HEK293 (cell line): Measurements from ENCODE around the gene PITX1.

Source experiments
- CTCF ChIA-PET: fragments of 350-600 bp; formaldehyde crosslinking; extraction: SDS; loops from one replicate; lab custom pipeline; 2021; ENCODE audit warnings: antibody characterized with exemption; lab: Yijun Ruan, JAX
- POLR2A ChIA-PET: fragments of 300-600 bp; formaldehyde crosslinking; extraction: SDS; loops from one replicate; lab custom pipeline; 2020; ENCODE audit warnings: antibody characterized with exemption, inconsistent platforms; lab: Yijun Ruan, JAX
- H3K27ac ChIP-seq: fragments of 200-500 bp; sonication (Bioruptor generic); 2 replicates; pipeline ENCODE4 v1.5.1; 2014; ENCODE audit warnings: low read depth, low read length, control low read depth, inconsistent platforms; ENCODE audit errors: extremely low read depth
- H3K36me3 ChIP-seq, 2 experiments: fragments of 200-500 bp in 1 of 2; sonication (Bioruptor generic) in 1 of 2; 1 replicate in 1 of 2; 2 replicates in 1 of 2; pipeline ENCODE4 v1.5.1; 2014 to 2017; ENCODE audit warnings: inconsistent platforms in 2 of 2, low read length in 2 of 2; ENCODE audit not compliant: control insufficient read depth in 2 of 2, insufficient read depth in 1 of 2
- H3K4me1 ChIP-seq: fragments of 200-500 bp; sonication (Bioruptor generic); 2 replicates; pipeline ENCODE4 v1.5.1; 2014; ENCODE audit warnings: mild to moderate bottlenecking, low read length, inconsistent platforms; ENCODE audit not compliant: control insufficient read depth, insufficient read depth
- H3K4me3 ChIP-seq: 2 replicates; pipeline ENCODE4 v1.5.1; 2011; ENCODE audit warnings: low read depth, mild to moderate bottlenecking, control low read depth, low read length, moderate library complexity
- H3K9me3 ChIP-seq: fragments of 200-500 bp; sonication (Bioruptor generic); 2 replicates; pipeline ENCODE4 v1.5.1; 2014; ENCODE audit warnings: low read depth, low read length, inconsistent platforms; ENCODE audit not compliant: control insufficient read depth, insufficient read depth
- BCL11B ChIP-seq: fragments of 450-650 bp; formaldehyde crosslinking; IDR thresholded peaks from 2 replicates; pipeline ENCODE4 v1.5.1; 2016; ENCODE audit warnings: low read depth, missing biosample characterization, missing genetic modification characterization
- GLIS2 ChIP-seq: fragments of 450-650 bp; formaldehyde crosslinking; IDR thresholded peaks from 2 replicates; pipeline ENCODE4 v1.5.1; 2016; ENCODE audit warnings: missing biosample characterization, missing genetic modification characterization
- HIC1 ChIP-seq: fragments of 450-650 bp; formaldehyde crosslinking; IDR thresholded peaks from 2 replicates; pipeline ENCODE4 v1.5.1; 2016; ENCODE audit warnings: missing biosample characterization, missing genetic modification characterization
- SCRT1 ChIP-seq: fragments of 450-650 bp; formaldehyde crosslinking; IDR thresholded peaks from 2 replicates; pipeline ENCODE4 v1.5.1; 2016; ENCODE audit warnings: missing biosample characterization, missing genetic modification characterization, borderline replicate concordance
- SP3 ChIP-seq: fragments of 450-650 bp; formaldehyde crosslinking; IDR thresholded peaks from 2 replicates; pipeline ENCODE4 v1.5.1; 2016; ENCODE audit warnings: missing biosample characterization, missing genetic modification characterization
- ZBTB17 ChIP-seq: fragments of 450-650 bp; formaldehyde crosslinking; IDR thresholded peaks from 2 replicates; pipeline ENCODE4 v1.5.1; 2016; ENCODE audit warnings: missing biosample characterization, missing genetic modification characterization
- ZIC2 ChIP-seq: fragments of 450-650 bp; formaldehyde crosslinking; IDR thresholded peaks from 2 replicates; pipeline ENCODE4 v1.5.1; 2016; ENCODE audit warnings: missing biosample characterization, missing genetic modification characterization
- ZNF169 ChIP-seq: fragments of 450-650 bp; formaldehyde crosslinking; IDR thresholded peaks from 2 replicates; pipeline ENCODE4 v1.5.1; 2016; ENCODE audit warnings: missing biosample characterization, missing genetic modification characterization
- ZNF311 ChIP-seq: fragments of 450-650 bp; formaldehyde crosslinking; IDR thresholded peaks from 2 replicates; pipeline ENCODE4 v1.5.1; 2017; ENCODE audit warnings: missing biosample characterization, missing genetic modification characterization, borderline replicate concordance
- ZNF341 ChIP-seq: fragments of 450-650 bp; formaldehyde crosslinking; IDR thresholded peaks from 2 replicates; pipeline ENCODE4; 2016; ENCODE audit warnings: low read depth, missing biosample characterization, missing genetic modification characterization
- ZNF394 ChIP-seq: fragments of 450-650 bp; formaldehyde crosslinking; IDR thresholded peaks from 2 replicates; pipeline ENCODE4 v1.5.1; 2016; ENCODE audit warnings: missing biosample characterization, missing genetic modification characterization, mild to moderate bottlenecking, moderate library complexity, borderline replicate concordance
- ZNF501 ChIP-seq: fragments of 450-650 bp; formaldehyde crosslinking; IDR thresholded peaks from 2 replicates; pipeline ENCODE4 v1.5.1; 2016; ENCODE audit warnings: missing biosample characterization, missing genetic modification characterization
- ZNF514 ChIP-seq: fragments of 450-650 bp; formaldehyde crosslinking; IDR thresholded peaks from 2 replicates; pipeline ENCODE4 v1.5.1; 2016; ENCODE audit warnings: missing biosample characterization, missing genetic modification characterization
- ZNF530 ChIP-seq: fragments of 450-650 bp; formaldehyde crosslinking; IDR thresholded peaks from 2 replicates; pipeline ENCODE4 v1.5.1; 2016; ENCODE audit warnings: low read depth, missing biosample characterization, missing genetic modification characterization
- ZNF548 ChIP-seq: fragments of 450-650 bp; formaldehyde crosslinking; IDR thresholded peaks from 2 replicates; pipeline ENCODE4 v1.5.1; 2016; ENCODE audit warnings: missing biosample characterization, missing genetic modification characterization
- ZNF561 ChIP-seq: fragments of 450-650 bp; IDR thresholded peaks from 2 replicates; pipeline ENCODE4 v1.5.1; 2018; ENCODE audit warnings: missing biosample characterization, missing genetic modification characterization, borderline replicate concordance
- ZNF600 ChIP-seq: fragments of 450-650 bp; formaldehyde crosslinking; IDR thresholded peaks from 2 replicates; pipeline ENCODE4 v1.5.1; 2016; ENCODE audit warnings: missing biosample characterization, missing genetic modification characterization
- ZNF624 ChIP-seq: fragments of 450-650 bp; formaldehyde crosslinking; IDR thresholded peaks from 2 replicates; pipeline ENCODE4 v1.5.1; 2017; ENCODE audit warnings: missing biosample characterization, missing genetic modification characterization
- ZNF660 ChIP-seq: fragments of 450-650 bp; IDR thresholded peaks from 2 replicates; pipeline ENCODE4 v1.5.1; 2018; ENCODE audit warnings: missing biosample characterization, mild to moderate bottlenecking, missing genetic modification characterization
- ZNF677 ChIP-seq: fragments of 450-650 bp; IDR thresholded peaks from 2 replicates; pipeline ENCODE4 v1.5.0; 2018; ENCODE audit warnings: missing biosample characterization, mild to moderate bottlenecking, missing genetic modification characterization, moderate library complexity
- ZNF76 ChIP-seq: fragments of 450-650 bp; formaldehyde crosslinking; IDR thresholded peaks from 2 replicates; pipeline ENCODE4; 2016; ENCODE audit warnings: low read depth, missing biosample characterization, missing genetic modification characterization, borderline replicate concordance
- ZNF777 ChIP-seq: fragments of 450-650 bp; formaldehyde crosslinking; IDR thresholded peaks from 2 replicates; pipeline ENCODE4 v1.5.1; 2017; ENCODE audit warnings: missing biosample characterization, missing genetic modification characterization, borderline replicate concordance
- TF ChIP-seq, protein P1 (sequence below): fragments of 450-650 bp; formaldehyde crosslinking; IDR thresholded peaks from 2 replicates; pipeline ENCODE4 v1.5.1; 2017; ENCODE audit warnings: missing biosample characterization, missing genetic modification characterization

PITX1 gene

DNA sequence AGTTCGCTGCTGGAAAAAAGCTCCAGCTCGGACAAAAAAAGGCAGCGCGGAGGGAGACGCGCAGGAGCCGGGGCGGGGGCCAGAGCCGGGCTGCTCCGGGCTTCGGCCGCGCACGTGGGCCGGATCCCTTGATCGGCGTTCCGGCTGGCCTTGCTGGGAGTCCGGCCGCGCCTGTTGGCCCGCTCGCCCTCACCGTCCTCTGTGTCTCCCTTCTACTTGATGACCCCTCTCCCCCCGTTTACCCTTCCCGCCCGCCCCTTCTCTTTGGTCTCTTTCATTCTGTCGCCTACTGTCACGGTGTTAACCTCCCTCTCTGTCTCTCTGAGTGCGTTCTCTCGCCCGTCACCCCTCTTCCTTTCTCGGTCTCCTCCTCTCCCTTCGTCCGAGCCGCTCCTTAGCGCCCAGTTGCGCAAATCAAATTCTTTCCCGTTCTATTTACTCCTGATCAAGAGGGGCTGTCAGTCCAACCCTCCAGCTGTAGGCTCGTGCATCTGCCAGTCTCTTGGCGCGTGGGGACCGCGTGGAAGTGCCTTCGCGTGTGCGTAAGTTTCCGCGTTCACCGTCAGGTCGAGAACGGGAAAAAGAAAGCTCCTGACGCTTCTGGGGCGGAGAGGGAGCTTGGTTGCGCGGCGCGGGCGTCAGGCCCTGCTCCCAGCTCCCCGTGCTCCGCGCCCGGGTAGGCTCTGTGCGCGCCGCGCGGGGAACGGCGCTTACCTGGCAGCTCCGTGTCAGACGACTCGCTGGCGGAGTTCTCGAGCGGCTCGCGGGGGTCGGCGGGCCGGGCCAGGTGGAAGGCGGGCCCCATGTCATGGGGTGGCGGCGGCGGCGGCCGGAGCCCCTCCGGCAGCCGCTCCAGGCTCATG lies 798 bp downstream of the PITX1 start (continued):
- TF ChIP-seq, protein P1, sequence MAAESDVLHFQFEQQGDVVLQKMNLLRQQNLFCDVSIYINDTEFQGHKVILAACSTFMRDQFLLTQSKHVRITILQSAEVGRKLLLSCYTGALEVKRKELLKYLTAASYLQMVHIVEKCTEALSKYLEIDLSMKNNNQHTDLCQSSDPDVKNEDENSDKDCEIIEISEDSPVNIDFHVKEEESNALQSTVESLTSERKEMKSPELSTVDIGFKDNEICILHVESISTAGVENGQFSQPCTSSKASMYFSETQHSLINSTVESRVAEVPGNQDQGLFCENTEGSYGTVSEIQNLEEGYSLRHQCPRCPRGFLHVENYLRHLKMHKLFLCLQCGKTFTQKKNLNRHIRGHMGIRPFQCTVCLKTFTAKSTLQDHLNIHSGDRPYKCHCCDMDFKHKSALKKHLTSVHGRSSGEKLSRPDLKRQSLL (tag by site-specific recombination): no peak
- TF ChIP-seq ZNF600 (tag by site-specific recombination) (peak; percentile 9; the same call in 1 of the 2 replicates), ZNF394 (tag by site-specific recombination) (no peak), ZNF76 (tag by site-specific recombination) (peak; percentile 40; the same call in 1 of the 2 replicates), ZNF530 (no peak), ZNF624 (tag by site-specific recombination) (no peak), ZNF169 (tag by site-specific recombination) (no peak), SCRT1 (tag by site-specific recombination) (no peak), ZBTB17 (tag by site-specific recombination) (peak; percentile 89), ZIC2 (peak; percentile 21), ZNF341 (tag by site-specific recombination) (peak; percentile 55; the same call in 1 of the 2 replicates), ZNF561 (peak; percentile 43; the same call in 1 of the 2 replicates), ZNF501 (0 out of 2 replicates have a peak, but pooled peaks have one; percentile 21), ZNF677 (tag by site-specific recombination) (no peak), ZNF777 (tag by site-specific recombination) (peak; percentile 15; the same call in 1 of the 2 replicates), BCL11B (tag by site-specific recombination) (peak; percentile 11; the same call in 1 of the 2 replicates), SP3 (no peak), ZNF311 (tag by site-specific recombination) (no peak), ZNF660 (peak; percentile 74)

GRCh38 chr5:135032695-135032998 lies 1.4 kb downstream of the PITX1 start:
- Histone ChIP-seq H3K36me3 (peaks cover 4 to 34% of the 10 kb centered on the region in 2 experiments; a peak in 2 of 3 replicates), H3K27ac (peak overlapping the region; percentile 64; the same call in 1 of the 2 replicates), H3K4me3 (peak overlapping the region; percentile 56), H3K9me3 (no peaks in the 10 kb centered on the region), H3K4me1 (peaks cover 13% of the 10 kb centered on the region)
- ChIA-PET POLR2A (interaction anchor here (1.1 to 2.2 kb wide), 3 partner anchors 8 to 159 kb away, joined by 3 to 6 read pairs (median 4); partner anchors contain the start of gene PCBD2), CTCF (interaction anchor here (0.7 to 0.9 kb wide), 2 partner anchors 19 to 76 kb away, joined by 3 read pairs; no protein-coding TSS in a partner anchor)
- TF ChIP-seq ZNF514 (tag by site-specific recombination): no peak
- TF ChIP-seq GLIS2: peak; percentile 63; the same call in 1 of the 2 replicates
- TF ChIP-seq ZNF561: 0 out of 2 replicates have a peak, but pooled peaks have one; percentile 26
- TF ChIP-seq ZNF548 (tag by site-specific recombination): no peak
- TF ChIP-seq HIC1 (tag by site-specific recombination): 0 out of 2 replicates have a peak, but pooled peaks have one; percentile 48
